H1 (cell line): ENCODE results near the gene KCNMA1. TPM values are rescaled to one million over a fixed set of nuclear protein-coding genes. Genes with fewer than 3 reads are reported as not detected.

Experiments used
- CTCF ChIA-PET: fragments of 300-600 bp; sonication (Branson Sonifier 250); formaldehyde crosslinking; loops from one replicate; lab custom pipeline; 2021; ENCODE audit not compliant: partially characterized antibody; lab: Charles Lee
- POLR2A ChIA-PET: fragments of 300-600 bp; sonication (Branson Sonifier 250); formaldehyde crosslinking; loops from one replicate; lab custom pipeline; 2021; ENCODE audit warnings: inconsistent platforms; ENCODE audit not compliant: partially characterized antibody; lab: Charles Lee
- DNase-seq, 2 experiments: peaks; one replicate each; pipeline versions ENCODE4 v3.0.0 to v3.0.0-alpha.2; 2010 to 2022; ENCODE audit warnings: low spot score in 2 of 2, low read depth in 1 of 2, mixed read lengths in 1 of 2
- FAIRE-seq: peaks from 2 replicates; lab custom pipeline; 2011; peaks lifted over from hg19 to GRCh38; lab: Jason Lieb, UNC
- H2AFZ ChIP-seq: 2 replicates; pipeline ENCODE4 v1.8.1; 2012; ENCODE audit warnings: low read length, inconsistent platforms
- H2AK5ac ChIP-seq: 2 replicates; pipeline ENCODE4 v1.6.1; 2013; ENCODE audit warnings: low read depth, low read length
- H2BK120ac ChIP-seq: replicated peaks from 2 replicates; pipeline ENCODE3; 2013; ENCODE audit warnings: low read depth, low read length, inconsistent platforms
- H2BK12ac ChIP-seq: 2 replicates; pipeline ENCODE4 v1.6.1; 2013; ENCODE audit warnings: low read depth, low read length
- H2BK15ac ChIP-seq: 2 replicates; pipeline ENCODE4 v1.6.1; 2013; ENCODE audit warnings: low read length
- H2BK20ac ChIP-seq: 2 replicates; pipeline ENCODE4 v1.6.1; 2013; ENCODE audit warnings: low read length
- H2BK5ac ChIP-seq: 2 replicates; pipeline ENCODE4 v1.6.1; 2013; ENCODE audit warnings: low read depth, low read length
- H3K14ac ChIP-seq: 2 replicates; pipeline ENCODE4 v1.6.1; 2013; ENCODE audit warnings: inconsistent platforms; ENCODE audit not compliant: insufficient read length
- H3K18ac ChIP-seq: 2 replicates; pipeline ENCODE4 v1.6.1; 2013; ENCODE audit warnings: low read length; ENCODE audit errors: extremely low read depth
- H3K23ac ChIP-seq: 2 replicates; pipeline ENCODE4 v1.6.1; 2013; ENCODE audit warnings: inconsistent platforms; ENCODE audit not compliant: insufficient read length
- H3K23me2 ChIP-seq: 2 replicates; pipeline ENCODE4 v1.6.1; 2013; ENCODE audit warnings: low read depth, low read length
- H3K27ac ChIP-seq: 2 replicates; pipeline ENCODE4 v1.6.1; 2011; ENCODE audit warnings: low read depth, low read length, inconsistent platforms
- H3K27me3 ChIP-seq, 4 experiments: replicated peaks in 1 of 4; 1 replicate in 1 of 4; 2 replicates in 3 of 4; pipeline versions ENCODE4 v1.6.1 to v1.8.1; 2011 to 2013; ENCODE audit warnings: low read length in 3 of 4, mild to moderate bottlenecking in 3 of 4, inconsistent platforms in 2 of 4, mixed read lengths in 2 of 4, moderate library complexity in 1 of 4; ENCODE audit not compliant: control insufficient read depth in 3 of 4, insufficient read depth in 3 of 4; ENCODE audit errors: extremely low read depth in 1 of 4
- H3K36me3 ChIP-seq, 4 experiments: 2 replicates each; pipeline versions ENCODE4 v1.6.1 to v1.8.1; 2011 to 2013; ENCODE audit warnings: mild to moderate bottlenecking in 4 of 4, low read length in 3 of 4, moderate library complexity in 2 of 4, control low read depth in 1 of 4, inconsistent platforms in 1 of 4; ENCODE audit not compliant: insufficient read depth in 4 of 4, control insufficient read depth in 2 of 4
- H3K4ac ChIP-seq: replicated peaks from 2 replicates; pipeline ENCODE3; 2013; ENCODE audit warnings: low read length, low read depth, mixed read lengths, inconsistent platforms; ENCODE audit not compliant: insufficient read length
- H3K4me1 ChIP-seq, 4 experiments: replicated peaks in 1 of 4; 1 replicate in 1 of 4; 2 replicates in 3 of 4; pipeline versions ENCODE4 v1.6.1 to v1.8.1; 2011 to 2013; ENCODE audit warnings: low read length in 3 of 4, inconsistent platforms in 2 of 4, mixed read lengths in 1 of 4; ENCODE audit not compliant: insufficient read depth in 4 of 4, control insufficient read depth in 3 of 4
- H3K4me2 ChIP-seq, 2 experiments: 2 replicates each; pipeline versions ENCODE4 v1.6.1 to v1.8.1; 2011 to 2013; ENCODE audit warnings: low read depth in 2 of 2, low read length in 2 of 2, control low read depth in 1 of 2, inconsistent platforms in 1 of 2, mild to moderate bottlenecking in 1 of 2; ENCODE audit not compliant: insufficient read depth in 1 of 2
- H3K4me3 ChIP-seq, 4 experiments: fragments of 200-600, 300-600 bp in 1 of 4; sonication (generic), shearing (Covaris generic), sonication (Bioruptor Twin) in 1 of 4; 2 replicates each; pipeline versions ENCODE4 v1.5.1 to v1.8.1; 2011 to 2016; ENCODE audit warnings: low read length in 4 of 4, low read depth in 3 of 4, control low read depth in 2 of 4, inconsistent platforms in 2 of 4, mild to moderate bottlenecking in 2 of 4, mixed read lengths in 1 of 4, moderate library complexity in 1 of 4; ENCODE audit not compliant: insufficient read depth in 2 of 4; ENCODE audit errors: extremely low read depth in 1 of 4
- H3K56ac ChIP-seq: replicated peaks from 2 replicates; pipeline ENCODE3; 2013; ENCODE audit warnings: low read depth, mild to moderate bottlenecking, mixed read lengths, low read length, inconsistent platforms; ENCODE audit not compliant: insufficient read length
- H3K79me1 ChIP-seq: 2 replicates; pipeline ENCODE4 v1.6.1; 2013; ENCODE audit warnings: low read depth, low read length, control low read depth
- H3K79me2 ChIP-seq, 2 experiments: 2 replicates each; pipeline versions ENCODE4 v1.6.1 to v1.8.1; 2012 to 2013; ENCODE audit warnings: low read length in 2 of 2, mild to moderate bottlenecking in 2 of 2, inconsistent platforms in 1 of 2; ENCODE audit not compliant: insufficient read depth in 2 of 2, control insufficient read depth in 1 of 2
- H3K9ac ChIP-seq, 4 experiments: replicated peaks in 1 of 4; 1 replicate in 1 of 4; 2 replicates in 3 of 4; pipeline versions ENCODE4 v1.6.1 to v1.8.1; 2011 to 2013; ENCODE audit warnings: low read depth in 3 of 4, low read length in 3 of 4, control low read depth in 2 of 4, mild to moderate bottlenecking in 2 of 4, moderate library complexity in 2 of 4, inconsistent platforms in 1 of 4; ENCODE audit errors: extremely low read depth in 1 of 4
- H3K9me3 ChIP-seq, 2 experiments: 2 replicates each; pipeline versions ENCODE4 v1.6.1 to v1.8.1; 2012 to 2013; ENCODE audit warnings: mild to moderate bottlenecking in 2 of 2, moderate library complexity in 2 of 2, control low read depth in 1 of 2, inconsistent platforms in 1 of 2, low read depth in 1 of 2, low read length in 1 of 2, mixed read lengths in 1 of 2; ENCODE audit not compliant: insufficient read depth in 2 of 2
- H4K20me1 ChIP-seq, 2 experiments: replicated peaks in 1 of 2; 2 replicates each; pipeline versions ENCODE3 to v1.8.1; 2011 to 2013; ENCODE audit warnings: inconsistent platforms in 2 of 2, low read length in 2 of 2, mild to moderate bottlenecking in 1 of 2; ENCODE audit not compliant: insufficient read depth in 2 of 2, control insufficient read depth in 1 of 2
- H4K5ac ChIP-seq: 2 replicates; pipeline ENCODE4 v1.6.1; 2013; ENCODE audit warnings: low read length, low read depth, mixed read lengths, inconsistent platforms; ENCODE audit not compliant: insufficient read length
- H4K8ac ChIP-seq: 2 replicates; pipeline ENCODE4 v1.8.0; 2013; ENCODE audit warnings: mild to moderate bottlenecking, moderate library complexity, low read length, inconsistent platforms; ENCODE audit not compliant: insufficient read depth; ENCODE audit errors: extremely low read depth
- H4K91ac ChIP-seq: replicated peaks from 2 replicates; pipeline ENCODE3; 2013; ENCODE audit warnings: low read length, mixed read lengths, inconsistent platforms; ENCODE audit not compliant: insufficient read length
- CEBPB ChIP-seq: IDR thresholded peaks from 2 replicates; pipeline ENCODE4 v1.6.1; 2012; ENCODE audit warnings: low read depth, low read length
- CHD1 ChIP-seq: IDR thresholded peaks from 2 replicates; pipeline ENCODE4 v1.6.1; 2012; ENCODE audit warnings: low read depth, low read length, improper control_type of control experiment
- CHD2 ChIP-seq: IDR thresholded peaks from 2 replicates; pipeline ENCODE4 v1.6.1; 2012; ENCODE audit warnings: low read length, improper control_type of control experiment
- CREB1 ChIP-seq: IDR thresholded peaks from 2 replicates; pipeline ENCODE4 v1.6.1; 2012; ENCODE audit warnings: inconsistent platforms
- NANOG ChIP-seq: IDR thresholded peaks from 2 replicates; pipeline ENCODE4 v1.6.1; 2011; ENCODE audit warnings: low read length, low read depth, mild to moderate bottlenecking, inconsistent platforms; ENCODE audit not compliant: insufficient read depth, poor library complexity, severe bottlenecking
- POLR2AphosphoS5 ChIP-seq: IDR thresholded peaks from 2 replicates; pipeline ENCODE4 v1.6.1; 2011; ENCODE audit warnings: low read depth, low read length
- RXRA ChIP-seq: IDR thresholded peaks from 2 replicates; pipeline ENCODE4 v1.6.1; 2011; ENCODE audit warnings: low read depth, mild to moderate bottlenecking, low read length, moderate library complexity; ENCODE audit not compliant: insufficient read depth
- SIRT6 ChIP-seq: IDR thresholded peaks from one replicate; pipeline ENCODE4 v1.7.1; 2012; ENCODE audit warnings: low read length, inconsistent platforms
- SP4 ChIP-seq: IDR thresholded peaks from 2 replicates; pipeline ENCODE4 v1.6.1; 2012; ENCODE audit warnings: low read length, inconsistent platforms
- SRF ChIP-seq: IDR thresholded peaks from 2 replicates; pipeline ENCODE4 v1.6.1; 2011; ENCODE audit warnings: mild to moderate bottlenecking, low read depth, low read length, moderate library complexity
- WGBS, 2 experiments: shearing (Covaris generic) in 1 of 2; methylation state at CpG; one replicate each; pipeline versions ENCODE4 v1.1.6 to v1.1.7; 2013 to 2015; ENCODE audit warnings: low lambda C conversion rate in 2 of 2, mixed read lengths in 2 of 2, inconsistent platforms in 1 of 2, low coverage in 1 of 2, missing lambda C conversion rate in 1 of 2; ENCODE audit not compliant: insufficient replicate concordance in 2 of 2, insufficient coverage in 1 of 2, insufficient read length in 1 of 2; ENCODE audit errors: extremely low coverage in 1 of 2, missing lambda C conversion rate in 1 of 2; 5-methylcytosine and 5-hydroxymethylcytosine counted together
- polyA plus RNA-seq, 7 experiments: library from polyadenylated mRNA; depleted of rRNA in 3 of 7; stranded (reverse) in 5 of 7; unstranded in 2 of 7; fragments of >200 nt in 5 of 7; fragments of 200-250 nt in 2 of 7; gene quantifications; 1 replicate in 5 of 7; 2 replicates in 1 of 7; 4 replicates in 1 of 7; pipeline versions ENCODE4 v1.2.1 to v1.2.3, GENCODE V29; 2011 to 2013; ENCODE audit warnings: missing spikeins in 2 of 7, mixed read lengths in 2 of 7
- total RNA-seq: library from RNA; stranded (reverse); fragmentation: NEBNext Ultra II Directional; extraction: Animal tissue kit (Norgen Biotek cat#: 25700); gene quantifications from 2 replicates; pipeline ENCODE4 v1.2.1, GENCODE V29; 2021

KCNMA1 gene
- total and polyA plus RNA-seq, 2 of the 8 experiments (the other 6 are each of a cell fraction or from before 2014, with no cell fraction given) = 10.2 to 11.1 TPM

GRCh38 chr10:77400033-77400432 is 237.6 kb downstream of the KCNMA1 start:
- Histone ChIP-seq H2BK12ac (no peak overlapping the region), H3K9ac (no peak overlapping the region), H2BK120ac (no peak overlapping the region), H2AK5ac (no peak overlapping the region), H4K20me1 (no peaks in the 10 kb centered on the region), H4K91ac (no peak overlapping the region), H3K4me2 (no peak overlapping the region), H2BK5ac (no peak overlapping the region), H3K4me1 (no peaks in the 10 kb centered on the region; a peak in 1 of 7 replicates), H3K9me3 (no peaks in the 10 kb centered on the region), H3K14ac (no peak overlapping the region), H3K79me2 (no peaks in the 10 kb centered on the region), H3K23me2 (no peaks in the 10 kb centered on the region), H3K79me1 (no peaks in the 10 kb centered on the region), H3K56ac (no peak overlapping the region), H3K36me3 (no peaks in the 10 kb centered on the region), H3K27ac (no peak overlapping the region), H2BK20ac (no peak overlapping the region), H4K5ac (no peak overlapping the region), H3K4me3 (no peak overlapping the region), H3K27me3 (no peaks in the 10 kb centered on the region; a peak in 1 of 7 replicates), H3K4ac (no peak overlapping the region), H2AFZ (no peak overlapping the region), H2BK15ac (no peak overlapping the region), H3K23ac (no peak overlapping the region), H3K18ac (no peak overlapping the region), H4K8ac (no peak overlapping the region)
- no peak for DNase-seq
- WGBS, 2 experiments = 87% methylated on average over 4 of the region's 4 CpGs; no CpG with 5 or more reads in 1 of the 2 experiments
- FAIRE-seq = no peak
- POLR2A ChIA-PET = no interaction called here
- CTCF ChIA-PET = interaction anchor here (0.7 to 4.4 kb wide), 12 partner anchors 9 to 312 kb away, joined by 3 to 33 read pairs (median 4); no protein-coding TSS in a partner anchor
- TF ChIP-seq CHD2 (no peak), SRF (no peak), CREB1 (no peak), RXRA (no peak), NANOG (no peak), CHD1 (no peak), CEBPB (no peak), SP4 (no peak), SIRT6 (no peak), POLR2AphosphoS5 (no peak)
